Panc1 (cell line): ENCODE results near the gene EDEM1. TPM values are rescaled to one million over a fixed set of nuclear protein-coding genes. Genes with fewer than 3 reads are reported as not detected.

Source experiments
- ATAC-seq: fragments of 200-7000 bp; cut with Tn5 transposase; 2 replicates; pipeline ENCODE4 v1.9.1; 2020; ENCODE audit warnings: mild to moderate bottlenecking, moderate library complexity
- BruUV-seq: library from RNA; stranded (reverse); fragments of 400-500 nt; replicated peaks from 2 replicates; lab custom pipeline; 2021; lab: Mats Ljungman, UMichigan
- CTCF ChIA-PET: fragments of 300-600 bp; sonication (Branson Sonifier 250); formaldehyde crosslinking; loops from one replicate; lab custom pipeline; 2022; ENCODE audit warnings: antibody characterized with exemption; lab: Charles Lee
- POLR2A ChIA-PET: fragments of 300-600 bp; sonication (Branson Sonifier 250); formaldehyde crosslinking; loops from one replicate; lab custom pipeline; 2022; ENCODE audit warnings: antibody characterized with exemption; lab: Charles Lee
- DNase-seq: peaks from one replicate; pipeline ENCODE4 v3.0.0-alpha.2; 2010; ENCODE audit warnings: low read depth, low spot score
- H3K27ac ChIP-seq: 2 replicates; pipeline ENCODE4 v1.5.1; 2011; ENCODE audit warnings: mild to moderate bottlenecking, low read length, inconsistent platforms
- H3K27me3 ChIP-seq: fragments of 200-500 bp; sonication (Bioruptor generic); 2 replicates; pipeline ENCODE4 v1.6.0; 2014; ENCODE audit warnings: low read length, inconsistent platforms; ENCODE audit not compliant: control insufficient read depth, insufficient read depth
- H3K36me3 ChIP-seq: fragments of 200-500 bp; sonication (Bioruptor generic); 2 replicates; pipeline ENCODE4 v1.5.1; 2014; ENCODE audit warnings: inconsistent platforms, mild to moderate bottlenecking, low read length, moderate library complexity; ENCODE audit not compliant: control insufficient read depth, insufficient read depth
- H3K4me1 ChIP-seq: 2 replicates; pipeline ENCODE4 v1.5.1; 2011; ENCODE audit warnings: inconsistent platforms, mild to moderate bottlenecking, low read length, moderate library complexity; ENCODE audit not compliant: control insufficient read depth, insufficient read depth
- H3K4me3 ChIP-seq, 2 experiments: 2 replicates each; pipeline ENCODE4 v1.5.1; 2011 to 2012; ENCODE audit warnings: low read depth in 2 of 2, low read length in 2 of 2, mild to moderate bottlenecking in 2 of 2, inconsistent platforms in 1 of 2, moderate library complexity in 1 of 2
- H3K9me3 ChIP-seq: fragments of 200-500 bp; sonication (Bioruptor generic); 2 replicates; pipeline ENCODE4 v1.5.1; 2014; ENCODE audit warnings: low read depth, mild to moderate bottlenecking, inconsistent platforms, low read length, moderate library complexity; ENCODE audit not compliant: control insufficient read depth, insufficient read depth
- POLR2AphosphoS5 ChIP-seq: IDR thresholded peaks from 2 replicates; pipeline ENCODE4 v1.6.1; 2012; ENCODE audit warnings: mild to moderate bottlenecking, low read depth, low read length, moderate library complexity
- SIN3A ChIP-seq: IDR thresholded peaks from 2 replicates; pipeline ENCODE4 v1.6.1; 2012; ENCODE audit warnings: low read depth, mild to moderate bottlenecking, low read length, moderate library complexity, borderline replicate concordance; ENCODE audit not compliant: insufficient read depth
- TCF7L2 ChIP-seq: IDR thresholded peaks from 2 replicates; pipeline ENCODE4 v1.6.1; 2011; ENCODE audit warnings: mild to moderate bottlenecking, low read depth, low read length, inconsistent platforms
- in situ Hi-C: cut with HindIII; loops from 2 replicates; pipeline ENCODE4 v1.10.0; 2016; ENCODE audit warnings: low sequenced_read_pairs, low pct_unique_long_range_greater_than_20kb
- intact Hi-C: fragments of 100-400 bp; cut with micrococcal nuclease; formaldehyde crosslinking; loops from one replicate; pipeline ENCODE4 v1.10.0; 2022; ENCODE audit not compliant: unreplicated experiment
- total RNA-seq: library from RNA; stranded (reverse); gene quantifications from one replicate; pipeline ENCODE4 v1.2.1, GENCODE V29; 2021; ENCODE audit not compliant: unreplicated experiment
- TF ChIP-seq, protein P1 (sequence below): fragments of 450-650 bp; IDR thresholded peaks from 2 replicates; pipeline ENCODE4 v1.5.1; 2017; ENCODE audit warnings: mild to moderate bottlenecking
- TF ChIP-seq, protein P2 (sequence below), 2 experiments: IDR thresholded peaks; 2 replicates each; pipeline ENCODE4 v1.6.1; 2011 to 2012; ENCODE audit warnings: low read depth in 2 of 2, control low read depth in 1 of 2, low read length in 1 of 2, mild to moderate bottlenecking in 1 of 2, moderate library complexity in 1 of 2; ENCODE audit not compliant: insufficient read depth in 1 of 2

EDEM1 gene
- total RNA-seq, 1 experiment from 2014 or later = 44.6 TPM

- no peak for ATAC-seq
- DNase-seq = no peak
- H3K4me1 ChIP-seq = no peaks in the 10 kb centered on the region
- intact Hi-C loops (no loop called here), in situ Hi-C loops (no loop called here)
- CTCF ChIA-PET = no interaction called here
- no peak overlapping the region for H3K4me3 ChIP-seq
- no peaks in the 10 kb centered on the region for H3K36me3 ChIP-seq
- H3K27ac ChIP-seq = no peak overlapping the region
- no peaks in the 10 kb centered on the region for H3K9me3 ChIP-seq
- POLR2A ChIA-PET = no interaction called here
- TF ChIP-seq, protein P1, sequence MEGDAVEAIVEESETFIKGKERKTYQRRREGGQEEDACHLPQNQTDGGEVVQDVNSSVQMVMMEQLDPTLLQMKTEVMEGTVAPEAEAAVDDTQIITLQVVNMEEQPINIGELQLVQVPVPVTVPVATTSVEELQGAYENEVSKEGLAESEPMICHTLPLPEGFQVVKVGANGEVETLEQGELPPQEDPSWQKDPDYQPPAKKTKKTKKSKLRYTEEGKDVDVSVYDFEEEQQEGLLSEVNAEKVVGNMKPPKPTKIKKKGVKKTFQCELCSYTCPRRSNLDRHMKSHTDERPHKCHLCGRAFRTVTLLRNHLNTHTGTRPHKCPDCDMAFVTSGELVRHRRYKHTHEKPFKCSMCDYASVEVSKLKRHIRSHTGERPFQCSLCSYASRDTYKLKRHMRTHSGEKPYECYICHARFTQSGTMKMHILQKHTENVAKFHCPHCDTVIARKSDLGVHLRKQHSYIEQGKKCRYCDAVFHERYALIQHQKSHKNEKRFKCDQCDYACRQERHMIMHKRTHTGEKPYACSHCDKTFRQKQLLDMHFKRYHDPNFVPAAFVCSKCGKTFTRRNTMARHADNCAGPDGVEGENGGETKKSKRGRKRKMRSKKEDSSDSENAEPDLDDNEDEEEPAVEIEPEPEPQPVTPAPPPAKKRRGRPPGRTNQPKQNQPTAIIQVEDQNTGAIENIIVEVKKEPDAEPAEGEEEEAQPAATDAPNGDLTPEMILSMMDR = no peak
- no peak for TF ChIP-seq POLR2AphosphoS5
- TF ChIP-seq, protein P2, sequence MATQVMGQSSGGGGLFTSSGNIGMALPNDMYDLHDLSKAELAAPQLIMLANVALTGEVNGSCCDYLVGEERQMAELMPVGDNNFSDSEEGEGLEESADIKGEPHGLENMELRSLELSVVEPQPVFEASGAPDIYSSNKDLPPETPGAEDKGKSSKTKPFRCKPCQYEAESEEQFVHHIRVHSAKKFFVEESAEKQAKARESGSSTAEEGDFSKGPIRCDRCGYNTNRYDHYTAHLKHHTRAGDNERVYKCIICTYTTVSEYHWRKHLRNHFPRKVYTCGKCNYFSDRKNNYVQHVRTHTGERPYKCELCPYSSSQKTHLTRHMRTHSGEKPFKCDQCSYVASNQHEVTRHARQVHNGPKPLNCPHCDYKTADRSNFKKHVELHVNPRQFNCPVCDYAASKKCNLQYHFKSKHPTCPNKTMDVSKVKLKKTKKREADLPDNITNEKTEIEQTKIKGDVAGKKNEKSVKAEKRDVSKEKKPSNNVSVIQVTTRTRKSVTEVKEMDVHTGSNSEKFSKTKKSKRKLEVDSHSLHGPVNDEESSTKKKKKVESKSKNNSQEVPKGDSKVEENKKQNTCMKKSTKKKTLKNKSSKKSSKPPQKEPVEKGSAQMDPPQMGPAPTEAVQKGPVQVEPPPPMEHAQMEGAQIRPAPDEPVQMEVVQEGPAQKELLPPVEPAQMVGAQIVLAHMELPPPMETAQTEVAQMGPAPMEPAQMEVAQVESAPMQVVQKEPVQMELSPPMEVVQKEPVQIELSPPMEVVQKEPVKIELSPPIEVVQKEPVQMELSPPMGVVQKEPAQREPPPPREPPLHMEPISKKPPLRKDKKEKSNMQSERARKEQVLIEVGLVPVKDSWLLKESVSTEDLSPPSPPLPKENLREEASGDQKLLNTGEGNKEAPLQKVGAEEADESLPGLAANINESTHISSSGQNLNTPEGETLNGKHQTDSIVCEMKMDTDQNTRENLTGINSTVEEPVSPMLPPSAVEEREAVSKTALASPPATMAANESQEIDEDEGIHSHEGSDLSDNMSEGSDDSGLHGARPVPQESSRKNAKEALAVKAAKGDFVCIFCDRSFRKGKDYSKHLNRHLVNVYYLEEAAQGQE (IDR thresholded peaks at IDR 0.05; ENCODE audit: insufficient read depth in 1 of 2, low read depth in 2 of 2, low read length in 1 of 2) = no peak
- no peak for TF ChIP-seq SIN3A
- H3K27me3 ChIP-seq = no peaks in the 10 kb centered on the region; the same call in 1 of the 2 replicates
- BruUV-seq = no TSS peak
Measured at GRCh38 chr3:5252131-5252530, 64.6 kb downstream of the EDEM1 start.

DNA sequence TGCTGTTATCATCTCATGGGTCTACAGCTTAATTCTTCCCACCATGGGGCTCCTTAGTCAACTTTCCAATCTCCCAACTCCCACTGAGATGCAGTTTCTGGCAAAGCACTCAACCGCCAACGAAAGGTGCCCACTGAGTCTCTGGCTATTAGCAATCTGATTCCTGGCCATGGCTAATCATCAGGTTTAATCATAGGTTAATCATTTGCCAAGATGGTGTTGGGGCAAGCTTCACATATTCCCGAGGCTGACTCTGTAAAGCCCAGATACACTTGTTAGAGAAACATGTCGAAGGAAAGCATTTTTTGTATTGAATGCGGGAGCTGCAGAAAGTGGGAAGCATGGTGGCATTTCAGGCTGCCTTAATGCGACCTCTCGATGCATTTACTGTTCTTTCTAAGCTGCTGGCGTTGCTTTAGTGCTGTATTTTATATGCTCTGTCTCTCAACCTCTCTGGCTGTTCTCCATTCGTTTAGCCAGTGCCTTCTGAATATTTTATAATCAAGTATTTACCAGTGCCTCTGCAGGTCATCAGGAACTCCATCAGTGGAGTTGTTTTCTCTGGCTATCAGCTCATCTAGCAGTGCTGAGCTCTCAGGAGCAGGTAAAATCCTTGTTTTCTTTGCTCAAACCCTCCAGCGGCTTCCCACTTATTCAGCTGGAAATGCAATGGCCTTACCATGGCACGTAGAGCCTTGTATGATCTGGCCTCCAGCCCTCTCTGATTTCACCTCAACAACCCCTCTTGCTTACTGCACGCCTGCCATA lies 67.0 kb downstream of the EDEM1 start:
- no peak overlapping the region for H3K27ac ChIP-seq
- no peaks in the 10 kb centered on the region; the same call in 1 of the 2 replicates for H3K27me3 ChIP-seq
- DNase-seq (no peak), ATAC-seq (no peak)
- in situ Hi-C loops (no loop called here), intact Hi-C loops (no loop called here)
- no peaks in the 10 kb centered on the region for H3K36me3 ChIP-seq
- TF ChIP-seq POLR2AphosphoS5 = no peak
- TF ChIP-seq TCF7L2 = no peak
- TF ChIP-seq, protein P2 (IDR thresholded peaks at IDR 0.05; ENCODE audit: insufficient read depth in 1 of 2, low read depth in 2 of 2, low read length in 1 of 2) = no peak
- TF ChIP-seq, protein P1 = no peak
- no peak for TF ChIP-seq SIN3A
- POLR2A ChIA-PET = no interaction called here
- H3K4me3 ChIP-seq = no peak overlapping the region
- H3K4me1 ChIP-seq = no peaks in the 10 kb centered on the region
- CTCF ChIA-PET = no interaction called here
- BruUV-seq = no TSS peak
- no peaks in the 10 kb centered on the region for H3K9me3 ChIP-seq
